Measurements from ENCODE around the gene EXOC4.

The EXOC4 gene

GRCh38 chr7:133652547-133652946 lies 399.7 kb downstream of the EXOC4 start:
- Histone ChIP-seq H3K4me3 (ENCODE audit: low read length in 2 of 2) (no peak overlapping the region), H3K27me3 (ENCODE audit: control insufficient read depth in 3 of 3, insufficient read depth in 3 of 3, low read depth in 1 of 3, low read length in 3 of 3) (no peaks in the 10 kb centered on the region), H3K79me1 (ENCODE audit: low read depth, low read length) (no peaks in the 10 kb centered on the region), H3K27ac (replicated peaks; ENCODE audit: low read length) (no peak overlapping the region), H3K23ac (ENCODE audit: low read depth, low read length, poor library complexity) (no peak overlapping the region), H2BK120ac (ENCODE audit: low read depth, low read length) (no peak overlapping the region), H3K4me1 (ENCODE audit: control insufficient read depth in 2 of 2, insufficient read depth in 1 of 2, low read depth in 1 of 2, low read length in 2 of 2) (peaks cover 3 to 40% of the 10 kb centered on the region in 2 donors), H3K4ac (ENCODE audit: low read length) (no peak overlapping the region), H3K4me2 (ENCODE audit: insufficient read depth, low read length, poor library complexity, severe bottlenecking) (no peak overlapping the region), H2AK5ac (ENCODE audit: low read depth, low read length) (no peak overlapping the region), H2BK15ac (ENCODE audit: low read length) (no peak overlapping the region), H3K9ac (ENCODE audit: low read depth, low read length, poor library complexity) (no peak overlapping the region), H3K36me3 (replicated peaks in 1 of 2; ENCODE audit: control insufficient read depth in 2 of 2, insufficient read depth in 2 of 2, low read length in 2 of 2) (no peaks in the 10 kb centered on the region), H3K9me3 (replicated peaks in 1 of 2; ENCODE audit: control insufficient read depth in 2 of 2, insufficient read depth in 1 of 2, low read depth in 1 of 2, low read length in 2 of 2) (no peaks in the 10 kb centered on the region), H2BK12ac (ENCODE audit: low read length) (no peak overlapping the region), H4K8ac (ENCODE audit: low read depth, low read length) (no peak overlapping the region), H2BK5ac (ENCODE audit: low read length) (no peak overlapping the region), H2AFZ (ENCODE audit: low read length) (no peak overlapping the region), H3K14ac (ENCODE audit: low read length) (no peak overlapping the region), H4K91ac (ENCODE audit: low read depth, low read length, poor library complexity) (no peak overlapping the region), H3K18ac (ENCODE audit: low read length) (no peak overlapping the region)
- DNase-seq (ENCODE audit: low spot score): no peak
- no CpG with 5 or more reads among the region's 3 CpGs for WGBS, 2 donors (ENCODE audit: extremely low coverage in 2 of 2, insufficient read length in 2 of 2, insufficient replicate concordance in 1 of 2)

GRCh38 chr7:133654547-133654946 lies 401.7 kb downstream of the EXOC4 start:
- Histone ChIP-seq H3K14ac (ENCODE audit: low read length) (no peak overlapping the region), H4K8ac (ENCODE audit: low read depth, low read length) (no peak overlapping the region), H2BK5ac (ENCODE audit: low read length) (no peak overlapping the region)

GRCh38 chr7:133662276-133662675 lies 409.4 kb downstream of the EXOC4 start:
- Histone ChIP-seq H2AFZ (ENCODE audit: low read length) (no peak overlapping the region), H2BK5ac (ENCODE audit: low read length) (no peak overlapping the region), H2BK120ac (ENCODE audit: low read depth, low read length) (no peak overlapping the region), H4K91ac (ENCODE audit: low read depth, low read length, poor library complexity) (no peak overlapping the region), H4K8ac (ENCODE audit: low read depth, low read length) (no peak overlapping the region), H2BK15ac (ENCODE audit: low read length) (no peak overlapping the region), H2BK12ac (ENCODE audit: low read length) (no peak overlapping the region), H3K9ac (ENCODE audit: low read depth, low read length, poor library complexity) (no peak overlapping the region), H3K23ac (ENCODE audit: low read depth, low read length, poor library complexity) (no peak overlapping the region), H3K9me3 (replicated peaks in 1 of 2; ENCODE audit: control insufficient read depth in 2 of 2, insufficient read depth in 1 of 2, low read depth in 1 of 2, low read length in 2 of 2) (no peaks in the 10 kb centered on the region), H3K4me2 (ENCODE audit: insufficient read depth, low read length, poor library complexity, severe bottlenecking) (no peak overlapping the region), H3K36me3 (replicated peaks in 1 of 2; ENCODE audit: control insufficient read depth in 2 of 2, insufficient read depth in 2 of 2, low read length in 2 of 2) (no peaks in the 10 kb centered on the region), H3K79me1 (ENCODE audit: low read depth, low read length) (no peaks in the 10 kb centered on the region), H3K4me3 (ENCODE audit: low read length in 2 of 2) (no peak overlapping the region), H3K27me3 (ENCODE audit: control insufficient read depth in 3 of 3, insufficient read depth in 3 of 3, low read depth in 1 of 3, low read length in 3 of 3) (no peaks in the 10 kb centered on the region), H3K4me1 (ENCODE audit: control insufficient read depth in 2 of 2, insufficient read depth in 1 of 2, low read depth in 1 of 2, low read length in 2 of 2) (no peaks in the 10 kb centered on the region), H3K14ac (ENCODE audit: low read length) (no peak overlapping the region), H2AK5ac (ENCODE audit: low read depth, low read length) (no peak overlapping the region), H3K27ac (replicated peaks; ENCODE audit: low read length) (no peak overlapping the region), H3K4ac (ENCODE audit: low read length) (no peak overlapping the region), H3K18ac (ENCODE audit: low read length) (no peak overlapping the region)
- WGBS, 2 donors (ENCODE audit: extremely low coverage in 2 of 2, insufficient read length in 2 of 2, insufficient replicate concordance in 1 of 2): no CpG with 5 or more reads among the region's 4 CpGs
- DNase-seq (ENCODE audit: low spot score): no peak

More at GRCh38 chr7:133654547-133654946, 401.7 kb downstream of the EXOC4 start:
- Histone ChIP-seq H3K4ac (ENCODE audit: low read length) (no peak overlapping the region), H3K18ac (ENCODE audit: low read length) (no peak overlapping the region), H3K4me3 (ENCODE audit: low read length in 2 of 2) (no peak overlapping the region), H2BK120ac (ENCODE audit: low read depth, low read length) (no peak overlapping the region), H3K4me2 (ENCODE audit: insufficient read depth, low read length, poor library complexity, severe bottlenecking) (no peak overlapping the region), H3K4me1 (ENCODE audit: control insufficient read depth in 2 of 2, insufficient read depth in 1 of 2, low read depth in 1 of 2, low read length in 2 of 2) (peaks cover 3 to 38% of the 10 kb centered on the region in 2 donors), H2BK15ac (ENCODE audit: low read length) (no peak overlapping the region), H2AFZ (ENCODE audit: low read length) (no peak overlapping the region), H2AK5ac (ENCODE audit: low read depth, low read length) (no peak overlapping the region), H3K9ac (ENCODE audit: low read depth, low read length, poor library complexity) (no peak overlapping the region), H3K79me1 (ENCODE audit: low read depth, low read length) (no peaks in the 10 kb centered on the region), H3K36me3 (replicated peaks in 1 of 2; ENCODE audit: control insufficient read depth in 2 of 2, insufficient read depth in 2 of 2, low read length in 2 of 2) (no peaks in the 10 kb centered on the region), H4K91ac (ENCODE audit: low read depth, low read length, poor library complexity) (no peak overlapping the region), H3K27ac (replicated peaks; ENCODE audit: low read length) (no peak overlapping the region), H3K27me3 (ENCODE audit: control insufficient read depth in 3 of 3, insufficient read depth in 3 of 3, low read depth in 1 of 3, low read length in 3 of 3) (no peaks in the 10 kb centered on the region), H3K9me3 (replicated peaks in 1 of 2; ENCODE audit: control insufficient read depth in 2 of 2, insufficient read depth in 1 of 2, low read depth in 1 of 2, low read length in 2 of 2) (no peaks in the 10 kb centered on the region), H3K23ac (ENCODE audit: low read depth, low read length, poor library complexity) (no peak overlapping the region), H2BK12ac (ENCODE audit: low read length) (no peak overlapping the region)
- WGBS, 2 donors (ENCODE audit: extremely low coverage in 2 of 2, insufficient read length in 2 of 2, insufficient replicate concordance in 1 of 2): no CpG with 5 or more reads among the region's 4 CpGs
- DNase-seq (ENCODE audit: low spot score): no peak

DNA sequence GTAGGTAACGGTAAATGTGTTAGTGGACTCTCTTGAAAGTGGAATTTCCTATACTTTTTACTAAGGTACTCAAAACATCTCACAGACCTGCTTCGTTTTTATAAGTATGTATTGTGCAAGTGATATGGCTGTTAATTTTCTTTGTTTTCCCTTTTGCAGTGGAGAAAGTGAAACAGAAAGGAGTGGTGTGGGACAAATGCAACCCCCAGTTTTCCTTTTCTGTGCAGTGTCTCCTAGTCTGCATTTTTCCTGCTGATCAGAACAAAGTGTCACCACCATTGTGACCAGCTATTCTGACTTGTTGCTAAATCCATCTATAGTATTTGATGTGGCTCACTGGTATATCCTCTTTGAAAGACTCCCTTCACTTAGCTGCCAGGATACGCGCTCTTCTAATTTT lies 410.0 kb downstream of the EXOC4 start:
- no peak overlapping the region for H2BK5ac ChIP-seq (ENCODE audit: low read length)
- no peak overlapping the region for H4K8ac ChIP-seq (ENCODE audit: low read depth, low read length)
- H3K14ac ChIP-seq (ENCODE audit: low read length): no peak overlapping the region
- no peak overlapping the region for H2AFZ ChIP-seq (ENCODE audit: low read length)
- H3K4ac ChIP-seq (ENCODE audit: low read length): no peak overlapping the region
- H2BK120ac ChIP-seq (ENCODE audit: low read depth, low read length): no peak overlapping the region
- no CpG with 5 or more reads among the region's 4 CpGs for WGBS, 2 donors (ENCODE audit: extremely low coverage in 2 of 2, insufficient read length in 2 of 2, insufficient replicate concordance in 1 of 2)
- H3K4me3 ChIP-seq (ENCODE audit: low read length in 2 of 2): no peak overlapping the region
- H3K36me3 ChIP-seq (replicated peaks in 1 of 2; ENCODE audit: control insufficient read depth in 2 of 2, insufficient read depth in 2 of 2, low read length in 2 of 2): no peaks in the 10 kb centered on the region
- no peaks in the 10 kb centered on the region for H3K4me1 ChIP-seq (ENCODE audit: control insufficient read depth in 2 of 2, insufficient read depth in 1 of 2, low read depth in 1 of 2, low read length in 2 of 2)
- no peak overlapping the region for H3K23ac ChIP-seq (ENCODE audit: low read depth, low read length, poor library complexity)
- H3K27me3 ChIP-seq (ENCODE audit: control insufficient read depth in 3 of 3, insufficient read depth in 3 of 3, low read depth in 1 of 3, low read length in 3 of 3): no peaks in the 10 kb centered on the region
- H4K91ac ChIP-seq (ENCODE audit: low read depth, low read length, poor library complexity): no peak overlapping the region
- no peak overlapping the region for H2AK5ac ChIP-seq (ENCODE audit: low read depth, low read length)
- no peaks in the 10 kb centered on the region for H3K9me3 ChIP-seq (replicated peaks in 1 of 2; ENCODE audit: control insufficient read depth in 2 of 2, insufficient read depth in 1 of 2, low read depth in 1 of 2, low read length in 2 of 2)
- H3K27ac ChIP-seq (replicated peaks; ENCODE audit: low read length): no peak overlapping the region
- no peaks in the 10 kb centered on the region for H3K79me1 ChIP-seq (ENCODE audit: low read depth, low read length)
- H3K18ac ChIP-seq (ENCODE audit: low read length): no peak overlapping the region
- H3K4me2 ChIP-seq (ENCODE audit: insufficient read depth, low read length, poor library complexity, severe bottlenecking): no peak overlapping the region
- H3K9ac ChIP-seq (ENCODE audit: low read depth, low read length, poor library complexity): no peak overlapping the region
- no peak for DNase-seq (ENCODE audit: low spot score)
- no peak overlapping the region for H2BK12ac ChIP-seq (ENCODE audit: low read length)
- H2BK15ac ChIP-seq (ENCODE audit: low read length): no peak overlapping the region
